Measurements from ENCODE around the gene LRRC36.
"Not testable (repeated sequence)": the region's sequence is repeated elsewhere in the genome, so short reads cannot be mapped to it uniquely, and the experiment has no call there.

LRRC36 gene

DNA sequence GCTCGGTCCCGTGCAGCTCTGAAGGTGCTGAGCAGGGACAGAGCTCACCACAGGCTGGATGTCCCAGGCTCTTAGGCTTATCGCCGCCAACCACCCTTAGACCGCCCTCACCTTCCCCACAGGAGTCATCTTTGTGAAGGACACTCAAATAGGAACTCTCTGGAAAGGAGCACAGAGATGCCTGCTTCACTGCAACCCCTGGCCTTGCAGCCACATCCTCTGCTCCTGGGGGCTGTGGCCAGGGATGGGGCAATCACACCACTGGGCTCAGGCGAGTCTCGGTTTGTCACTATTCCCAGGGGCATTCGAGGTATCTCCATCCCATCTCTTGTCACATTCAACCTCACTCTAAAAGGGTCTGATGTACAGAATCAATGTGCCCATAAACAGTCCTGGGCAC lies 78.7 kb downstream of the LRRC36 start:
- no peak for FAIRE-seq

DNA sequence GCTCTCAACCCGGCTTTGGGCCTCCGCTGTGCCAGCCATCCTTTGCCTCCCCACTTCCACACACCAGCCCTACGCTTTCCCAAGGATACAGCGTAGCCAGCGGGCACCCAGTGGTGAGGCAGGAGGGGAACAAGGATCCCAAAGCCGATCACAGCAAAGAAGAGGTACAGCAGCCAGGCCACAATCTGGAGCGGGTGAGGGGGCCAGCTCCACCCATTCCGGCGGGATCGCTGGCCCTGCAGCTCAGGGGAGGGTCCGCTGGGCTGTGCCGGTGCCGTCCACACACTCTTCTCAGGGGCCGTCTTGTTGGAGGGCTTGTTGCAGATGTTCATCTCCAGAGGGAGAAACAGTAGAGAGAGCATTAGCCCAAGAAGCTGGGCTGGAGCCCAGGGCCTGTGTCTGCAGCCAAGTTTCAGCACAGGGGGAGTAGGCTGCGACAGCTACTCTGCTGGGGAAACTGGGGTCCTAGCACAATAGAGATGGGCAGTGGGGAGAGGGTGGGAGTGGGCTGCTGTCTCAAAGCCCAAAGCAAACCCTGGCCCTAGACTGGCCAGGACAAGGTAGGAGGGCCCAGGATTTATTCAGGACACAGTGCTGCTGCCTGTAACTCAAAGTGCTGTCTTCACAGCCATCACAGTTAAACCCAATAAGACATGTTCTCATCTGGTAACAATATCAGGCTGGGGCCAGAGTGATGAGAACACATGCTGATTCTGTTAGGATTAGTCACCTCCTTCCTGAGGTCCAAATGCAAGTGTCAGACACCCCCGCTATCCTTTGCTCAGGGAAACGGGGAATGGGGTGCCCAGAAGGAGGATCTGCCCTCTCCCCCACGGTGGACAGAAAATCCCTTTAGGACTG lies 79.7 kb downstream of the LRRC36 start:
- no peak for FAIRE-seq

DNA sequence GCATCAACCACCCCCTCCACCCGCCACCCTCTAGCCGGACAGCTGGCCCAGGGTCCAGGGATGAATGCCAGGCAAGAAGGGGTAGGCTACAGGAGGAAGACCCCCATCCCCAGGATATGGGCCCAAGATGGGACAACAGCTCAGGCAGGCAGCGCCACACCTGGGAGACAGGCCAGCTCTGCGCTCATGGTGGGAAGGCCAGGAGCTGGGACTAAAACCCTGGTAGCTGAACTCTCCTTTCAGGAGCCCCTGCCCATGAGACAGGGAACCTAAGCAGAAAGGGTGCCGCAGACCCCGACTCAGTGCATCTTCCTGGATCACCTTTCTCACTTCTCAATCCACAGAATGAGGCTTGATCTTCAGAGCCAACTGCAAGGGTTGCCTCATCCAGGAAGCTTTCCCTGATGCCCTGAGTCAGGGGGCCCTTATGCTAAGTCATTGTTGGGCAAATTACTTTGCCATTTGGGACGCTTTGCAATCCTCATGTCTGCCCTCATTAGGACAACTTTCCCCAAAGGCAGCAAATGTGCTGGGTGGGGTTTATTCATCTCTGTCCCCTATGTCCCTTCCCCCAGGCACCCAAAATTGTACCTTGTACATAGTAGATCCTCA lies 80.7 kb downstream of the LRRC36 start:
- FAIRE-seq: no peak

DNA sequence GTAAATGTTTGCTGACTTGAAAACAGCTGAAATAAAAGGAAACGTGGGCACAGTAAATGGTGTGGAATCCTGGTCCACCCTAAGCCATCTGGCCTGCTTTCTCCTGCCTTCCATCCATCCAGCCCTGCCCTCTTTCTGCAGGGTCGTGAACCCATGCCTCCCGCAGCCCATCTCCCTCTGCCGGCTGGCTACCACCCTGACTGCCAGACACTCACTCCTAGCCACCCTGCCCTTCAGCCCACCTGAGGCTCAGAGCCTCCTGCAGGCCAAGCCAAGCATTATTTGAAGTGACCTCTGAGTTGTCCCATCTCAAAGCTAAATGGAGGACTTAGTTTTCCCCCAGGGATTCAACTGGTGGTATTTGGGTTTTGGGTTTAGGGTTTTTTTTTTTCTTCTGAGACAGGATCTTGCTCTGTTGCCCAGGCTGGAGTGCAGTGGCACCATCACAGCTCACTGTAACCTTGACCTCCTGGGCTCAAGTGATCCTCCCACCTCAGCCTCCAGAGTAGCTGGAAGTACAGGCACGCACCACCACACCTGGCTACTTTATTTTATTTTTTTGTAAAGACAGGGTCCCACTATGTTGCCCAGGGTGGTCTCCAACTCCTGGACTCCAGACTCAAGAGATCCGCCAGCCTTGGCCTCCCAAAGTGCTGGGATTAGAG lies 81.3 kb downstream of the LRRC36 start:
- no peak for FAIRE-seq

DNA sequence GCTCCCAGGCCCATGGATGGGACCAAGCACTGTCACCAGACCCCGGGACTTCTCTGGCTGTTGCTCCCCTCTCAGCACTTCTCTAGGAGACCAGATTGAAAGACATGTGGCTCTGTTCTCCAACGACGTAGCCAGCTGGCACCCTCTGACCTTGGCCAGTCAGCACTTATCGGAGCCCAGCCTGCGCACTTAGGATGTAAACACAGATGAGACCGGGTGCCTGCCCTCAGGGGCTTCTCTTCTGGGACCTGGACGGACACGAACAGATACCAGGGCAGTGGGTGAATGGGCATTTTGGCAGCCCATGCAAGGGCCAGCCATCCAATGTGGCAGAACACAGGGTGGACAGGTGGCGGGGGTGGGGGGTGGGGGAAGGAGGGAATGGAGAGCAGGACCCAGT lies 83.0 kb downstream of the LRRC36 start:
- no peak for FAIRE-seq

DNA sequence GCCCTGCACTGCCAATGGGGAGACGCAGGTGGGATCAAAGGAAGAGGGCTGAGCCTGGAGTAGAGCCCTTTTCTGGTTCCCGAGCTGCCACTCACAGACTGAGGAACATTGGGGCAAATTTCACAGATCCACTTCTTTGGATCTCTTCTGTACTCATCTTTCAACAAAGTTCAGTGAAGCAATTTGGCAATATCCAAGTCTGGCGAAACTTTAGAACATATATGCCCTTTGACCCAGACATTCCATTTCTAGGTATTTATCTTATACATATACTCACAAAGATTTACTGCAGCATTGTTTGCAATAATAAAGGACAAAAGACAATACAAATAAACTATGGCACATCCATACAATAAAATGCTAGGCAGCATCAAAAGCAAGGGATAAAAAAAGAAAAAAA lies 84.7 kb downstream of the LRRC36 start:
- FAIRE-seq: no peak

DNA sequence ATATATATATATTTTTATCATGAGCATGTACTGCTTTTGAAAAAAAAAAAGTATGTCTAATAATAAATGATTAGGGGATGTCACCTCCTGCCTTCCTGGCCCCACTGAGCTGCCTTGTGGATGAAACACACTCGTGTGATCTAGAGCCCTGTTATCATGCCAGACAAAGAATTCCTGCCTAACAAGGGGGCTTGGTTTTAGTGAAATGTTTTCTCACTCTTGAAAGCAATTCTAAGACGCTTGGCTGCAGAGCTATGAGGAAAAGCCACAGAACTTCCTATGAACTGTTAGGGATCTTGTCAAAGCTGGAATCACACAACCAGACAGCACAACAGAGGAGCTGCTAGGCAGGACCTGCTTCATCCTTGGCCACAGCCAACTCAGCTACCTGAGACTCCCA lies 85.7 kb downstream of the LRRC36 start:
- FAIRE-seq: no peak

DNA sequence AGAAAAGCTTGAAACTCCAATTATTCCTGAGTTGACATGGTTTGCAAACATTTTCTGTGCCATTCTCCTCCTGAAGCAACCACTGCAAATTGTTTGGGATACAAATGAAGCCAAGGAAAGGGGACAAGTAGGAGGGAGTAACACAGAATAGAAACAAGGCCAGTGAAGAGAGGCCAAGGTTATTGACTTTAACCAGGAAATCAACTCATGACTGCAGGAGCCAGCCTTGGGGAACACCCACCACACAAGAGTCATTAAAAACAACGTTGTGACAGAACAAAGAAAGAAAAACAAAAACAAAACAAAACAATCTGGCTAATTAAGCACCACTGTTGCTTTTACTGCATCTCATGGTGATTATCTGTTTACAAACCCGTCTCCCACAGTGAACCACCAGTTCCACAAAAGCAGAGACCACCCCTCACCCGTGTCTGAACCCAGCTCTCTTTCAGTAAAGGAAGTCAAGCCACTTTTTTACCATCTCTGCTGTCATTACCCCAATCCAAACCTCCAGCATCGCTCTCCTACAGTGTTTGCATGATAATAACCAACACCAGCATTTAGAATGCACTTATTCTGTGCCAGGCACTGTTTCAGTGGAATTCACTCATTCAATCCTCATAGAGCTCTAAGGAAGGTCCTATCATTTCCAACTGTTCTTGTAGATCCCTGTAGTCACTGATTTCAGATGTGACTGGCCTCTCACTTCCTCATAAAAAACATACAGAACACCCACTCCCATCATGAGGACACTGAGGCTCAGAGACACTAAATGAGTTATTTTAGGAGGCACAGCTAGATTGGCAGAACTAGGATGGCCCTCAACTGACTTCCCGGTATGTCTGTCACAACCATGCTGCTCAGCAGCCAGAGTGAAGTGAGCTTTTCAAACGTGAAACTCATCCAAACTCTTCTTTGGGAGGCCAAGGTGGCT lies 87.6 kb downstream of the LRRC36 start:
- no peak for FAIRE-seq

DNA sequence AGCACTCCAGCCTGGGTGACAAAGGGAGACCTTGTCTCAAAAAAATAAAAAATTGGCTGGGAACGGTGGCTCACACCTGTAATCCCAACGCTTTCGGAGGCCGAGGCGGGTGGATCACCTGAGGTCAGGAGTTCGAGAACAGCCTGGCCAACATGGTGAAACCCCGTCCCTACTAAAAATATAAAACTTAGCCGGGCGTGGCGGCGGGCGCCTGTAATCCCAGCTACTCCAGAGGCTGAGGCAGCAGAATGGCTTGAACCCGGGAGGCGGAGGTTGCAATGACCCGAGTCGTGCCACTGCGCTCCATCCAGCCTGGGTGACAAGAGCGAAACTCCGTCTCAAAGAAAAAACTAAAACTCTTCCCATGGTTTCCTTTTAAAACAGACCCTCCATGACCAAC lies 88.8 kb downstream of the LRRC36 start:
- not testable (repeated sequence) for FAIRE-seq

DNA sequence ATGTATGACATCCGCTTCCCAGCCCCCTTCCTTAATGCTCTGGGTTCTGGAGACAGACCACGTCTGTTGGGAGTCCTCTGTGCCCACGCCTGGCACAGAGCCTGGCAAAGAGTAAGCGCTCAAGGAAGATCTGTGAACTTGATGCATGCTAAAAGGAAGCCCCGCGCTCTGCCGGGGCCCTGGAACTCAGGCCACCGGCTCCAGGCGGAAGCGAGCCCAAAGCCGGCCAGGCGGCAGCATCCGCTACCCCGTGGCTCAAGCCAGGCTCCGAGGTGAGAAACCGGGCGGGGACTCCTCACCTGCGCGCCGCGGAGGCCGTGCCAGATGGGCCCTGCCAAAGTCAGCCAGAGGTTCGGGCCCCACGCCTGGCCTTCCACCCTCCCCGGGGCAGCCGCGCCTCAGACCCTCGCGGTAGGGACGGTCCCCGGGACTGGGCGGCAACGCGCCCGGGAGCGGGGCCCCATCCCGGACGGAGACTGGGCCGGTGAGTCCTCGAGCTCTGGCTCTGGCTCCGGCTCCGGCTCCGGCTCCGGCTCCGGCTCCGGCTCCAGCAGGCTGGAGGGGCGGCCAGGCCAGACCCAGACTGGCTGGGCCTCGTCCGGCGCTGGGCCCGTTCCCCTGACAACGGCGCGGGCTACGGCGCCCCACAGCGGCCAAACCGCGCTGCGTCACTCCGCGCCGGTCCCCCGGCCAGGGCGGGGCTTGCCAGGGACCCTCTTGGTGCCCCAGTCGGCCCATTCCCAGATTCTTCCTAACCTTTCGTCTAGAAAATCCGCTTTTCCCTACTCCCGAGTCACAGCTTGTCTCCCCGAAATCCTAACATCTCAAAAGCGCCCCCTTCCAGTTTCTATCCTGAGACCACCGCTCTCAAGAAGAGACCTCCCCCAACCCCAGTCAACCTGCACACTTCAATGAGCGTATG lies 89.5 kb downstream of the LRRC36 start, which contains the start of gene ZDHHC1:
TSS of gene ZDHHC1 (minus strand) at position 606 of the 922 bp plus-strand sequence. CDS start 8,702 bp downstream, outside the sequence.
- no peak for FAIRE-seq

DNA sequence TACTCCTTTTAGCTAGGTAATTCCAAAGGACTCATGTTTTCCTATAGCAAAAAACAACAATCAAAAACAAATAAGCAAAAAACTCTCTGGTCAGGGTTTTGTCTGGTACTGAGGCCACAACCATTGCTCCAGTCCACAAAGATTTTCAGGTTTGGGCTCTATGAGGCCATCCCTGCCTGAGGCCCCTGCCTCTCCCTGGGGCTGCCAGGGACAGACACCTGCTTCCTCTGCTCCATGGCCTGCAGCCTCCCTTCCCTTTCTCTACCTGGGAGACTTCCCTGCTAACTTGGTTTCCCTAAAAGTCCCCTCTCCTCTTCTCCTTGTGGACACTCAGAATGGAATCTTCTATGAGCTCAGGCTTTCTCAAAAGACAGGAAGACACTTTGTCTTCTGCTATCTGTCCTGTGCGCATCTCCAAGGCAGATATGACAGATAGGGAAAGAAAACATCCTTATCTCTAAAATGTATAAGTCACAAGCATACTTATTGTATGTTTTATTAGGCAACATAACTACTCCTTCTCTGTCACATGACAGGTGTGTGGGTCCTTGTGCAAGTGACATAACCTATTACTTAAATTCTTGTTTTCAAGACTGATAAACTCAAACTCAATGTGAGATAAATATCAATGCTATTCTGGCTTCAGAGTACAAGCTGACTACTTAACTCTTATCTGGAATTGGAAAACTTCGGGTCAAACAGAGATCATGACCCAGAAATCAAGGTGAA lies 90.9 kb downstream of the LRRC36 start:
- FAIRE-seq: no peak

DNA sequence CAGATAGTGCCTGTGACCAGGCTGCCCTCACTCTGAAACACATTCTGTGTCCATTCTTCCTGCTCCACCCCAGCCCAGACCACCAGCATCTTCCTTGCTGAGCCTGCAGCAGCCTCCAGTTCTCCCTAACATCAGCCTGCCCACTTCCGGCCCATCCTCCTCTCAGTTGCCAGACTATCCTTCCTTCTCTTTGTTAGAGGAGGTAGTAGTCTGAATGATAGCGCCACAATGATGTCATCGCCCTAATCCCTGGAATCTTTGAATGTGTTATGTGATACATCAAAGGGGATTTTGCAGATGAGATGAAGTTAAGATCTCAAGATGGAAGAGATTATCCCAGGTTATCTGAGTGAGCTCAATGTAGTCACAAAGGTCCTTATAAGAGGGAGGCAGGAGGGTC lies 92.9 kb downstream of the LRRC36 start:
- no peak for FAIRE-seq

DNA sequence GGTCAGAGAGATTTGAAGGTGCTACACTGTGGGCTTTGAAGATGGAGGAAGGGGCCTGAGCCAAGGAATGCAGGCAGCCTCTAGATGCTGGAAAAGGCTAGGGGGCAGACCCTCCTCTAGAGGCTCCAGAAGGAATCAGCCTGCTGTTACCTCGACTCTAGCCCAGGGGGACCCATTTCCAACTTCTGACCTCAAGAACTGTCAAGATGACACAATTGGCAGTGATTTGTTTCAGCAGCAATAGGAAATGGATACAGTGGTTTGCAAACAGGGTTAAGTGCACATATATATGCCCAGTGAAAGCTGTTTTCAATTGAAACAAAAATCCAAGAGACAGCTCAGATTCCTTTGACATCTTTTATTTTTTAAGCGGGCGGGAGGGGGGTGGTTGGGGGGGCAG lies 93.3 kb downstream of the LRRC36 start:
- no peak for FAIRE-seq

DNA sequence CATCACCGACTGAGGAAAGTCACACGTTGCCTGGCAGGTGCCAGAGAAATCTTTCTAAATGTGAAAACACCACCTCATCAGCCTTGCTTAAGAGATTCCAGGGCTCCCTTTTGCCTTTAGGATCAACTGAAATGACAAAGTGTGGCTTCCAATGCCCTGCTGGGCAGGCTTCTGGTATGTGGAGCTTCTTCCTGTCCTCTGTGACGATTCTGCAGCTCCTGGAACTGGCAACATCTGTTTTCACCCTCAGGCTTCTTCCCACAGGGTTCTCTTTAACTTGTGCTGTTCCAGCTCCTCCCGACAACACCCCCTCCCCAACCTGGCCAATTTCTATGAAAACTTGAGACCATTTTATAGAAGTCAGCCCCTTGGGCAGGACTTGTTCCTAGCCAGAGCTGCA lies 94.4 kb downstream of the LRRC36 start:
- FAIRE-seq: no peak

DNA sequence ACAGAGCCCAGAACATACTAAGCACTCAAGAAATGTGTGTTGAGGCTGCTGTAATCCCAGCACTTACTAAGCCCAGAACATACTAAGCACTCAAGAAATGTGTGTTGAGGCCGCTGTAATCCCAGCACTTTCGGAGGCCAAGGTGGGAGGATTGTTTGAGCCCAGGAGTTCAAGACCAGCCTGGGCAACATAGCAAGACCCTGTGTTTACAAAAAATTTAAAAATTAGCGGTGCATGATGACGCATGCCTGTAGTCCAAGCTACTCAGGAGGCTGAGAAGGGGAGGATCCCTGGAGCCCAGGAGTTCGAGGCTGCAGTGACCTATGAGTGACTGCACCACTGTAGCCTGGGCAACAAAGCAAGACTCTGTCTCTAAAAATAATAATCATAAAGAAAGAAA lies 96.4 kb downstream of the LRRC36 start:
- FAIRE-seq: no peak

DNA sequence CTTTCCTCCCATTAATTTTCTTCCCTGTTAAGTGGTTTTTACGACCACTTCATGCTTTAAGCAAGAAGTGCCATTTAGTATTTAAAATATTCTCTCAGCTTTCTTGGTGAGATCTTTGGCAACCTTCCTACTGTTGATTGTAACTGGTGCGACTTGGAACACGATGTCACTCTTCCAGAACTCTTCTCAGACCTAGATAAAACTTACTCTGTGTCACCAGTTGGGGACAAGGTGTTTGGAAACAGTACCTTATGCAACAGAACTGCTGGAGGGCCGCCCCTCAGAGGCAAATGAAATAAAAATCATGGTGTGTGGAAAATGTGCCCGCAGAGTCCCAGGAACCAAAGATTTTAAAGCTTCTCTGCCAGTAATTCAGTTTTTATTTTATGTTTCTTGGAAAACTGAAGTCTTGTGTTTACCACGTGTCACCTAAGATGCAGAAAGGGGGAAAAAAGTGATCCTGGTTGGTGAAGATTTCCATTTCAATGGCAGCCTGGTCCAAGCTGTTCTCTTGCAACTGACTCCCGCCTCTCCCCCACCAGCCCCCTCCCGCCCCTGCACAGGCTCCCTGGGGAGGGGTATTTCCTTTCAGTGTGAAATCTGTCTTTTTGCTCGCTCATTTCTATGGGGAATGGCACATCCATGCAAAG lies 97.1 kb downstream of the LRRC36 start:
- FAIRE-seq: no peak

DNA sequence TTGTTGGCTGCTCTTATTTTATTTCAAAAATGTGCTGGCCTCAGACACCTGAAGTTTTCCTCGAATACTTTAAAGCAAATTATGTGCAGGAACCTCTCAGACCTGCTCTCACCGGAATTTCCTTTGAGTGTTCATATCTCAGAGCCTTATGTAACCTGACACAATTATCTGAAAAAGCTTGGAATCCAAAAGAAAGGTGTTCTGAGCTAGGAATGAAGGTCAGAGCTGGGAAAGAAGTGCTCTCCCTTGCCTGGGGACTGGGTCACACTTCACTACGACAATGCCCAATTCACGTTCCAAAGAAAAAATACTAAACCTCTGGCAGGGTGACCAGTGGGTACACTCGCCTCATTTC lies 97.6 kb downstream of the LRRC36 start:
- FAIRE-seq: no peak

DNA sequence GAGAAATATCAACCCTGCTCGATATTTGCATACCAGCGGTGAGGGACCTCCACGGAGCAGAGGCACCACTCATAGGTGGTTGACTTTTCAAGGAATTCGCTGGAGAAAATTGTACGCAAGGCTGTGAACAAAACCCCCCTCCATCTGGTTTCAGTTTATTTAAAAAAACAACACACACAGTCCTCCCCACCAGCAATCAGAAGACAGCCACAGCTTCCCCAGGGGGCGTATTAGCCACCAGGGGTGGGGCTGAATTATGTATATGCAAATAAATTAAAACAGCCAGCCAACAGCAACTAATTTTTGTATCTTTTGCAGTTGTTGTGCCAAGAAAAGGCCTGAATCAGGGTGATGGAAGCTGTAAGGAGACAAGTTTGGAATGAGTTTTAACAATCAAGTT lies 98.4 kb downstream of the LRRC36 start:
- no peak for FAIRE-seq

DNA sequence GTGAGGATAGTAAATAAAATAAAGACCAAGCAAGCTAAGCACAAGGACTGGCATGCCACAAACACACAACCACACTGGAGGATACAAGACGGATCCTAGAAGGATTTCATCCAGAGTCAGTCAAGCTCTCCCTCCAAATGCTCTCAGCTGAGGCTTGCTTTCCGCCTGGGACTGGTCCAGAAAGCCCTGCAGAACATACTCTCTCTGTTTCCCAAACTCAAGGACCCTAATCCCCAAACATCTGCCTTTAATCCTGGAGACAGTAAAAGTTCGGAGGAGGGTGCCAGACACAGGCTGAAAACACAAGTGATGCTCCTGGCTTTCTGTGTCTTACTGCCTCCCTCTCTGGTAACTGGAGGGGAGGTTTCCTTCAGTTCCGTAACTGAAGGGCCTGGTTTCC lies 99.0 kb downstream of the LRRC36 start:
- no peak for FAIRE-seq

DNA sequence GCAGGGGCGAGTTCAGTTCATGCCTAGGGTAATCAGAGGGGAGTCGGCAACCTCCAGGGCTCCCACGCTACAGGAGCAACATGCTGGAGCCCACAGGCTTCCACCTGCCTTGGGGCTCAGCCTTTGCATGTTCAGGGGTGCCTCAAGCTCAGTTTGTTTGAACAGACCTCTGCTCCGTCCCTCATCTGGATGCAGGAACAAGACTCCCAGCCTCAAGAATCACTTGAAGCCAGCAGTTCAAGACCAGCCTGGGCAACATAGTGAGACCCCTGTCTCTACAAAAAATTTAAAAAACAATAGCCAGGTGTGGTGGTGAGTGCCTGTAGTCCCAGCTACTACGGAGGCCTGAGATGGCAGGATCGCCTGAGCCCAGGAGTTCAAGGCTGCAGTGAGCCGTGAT lies 99.4 kb downstream of the LRRC36 start:
- FAIRE-seq: no peak

DNA sequence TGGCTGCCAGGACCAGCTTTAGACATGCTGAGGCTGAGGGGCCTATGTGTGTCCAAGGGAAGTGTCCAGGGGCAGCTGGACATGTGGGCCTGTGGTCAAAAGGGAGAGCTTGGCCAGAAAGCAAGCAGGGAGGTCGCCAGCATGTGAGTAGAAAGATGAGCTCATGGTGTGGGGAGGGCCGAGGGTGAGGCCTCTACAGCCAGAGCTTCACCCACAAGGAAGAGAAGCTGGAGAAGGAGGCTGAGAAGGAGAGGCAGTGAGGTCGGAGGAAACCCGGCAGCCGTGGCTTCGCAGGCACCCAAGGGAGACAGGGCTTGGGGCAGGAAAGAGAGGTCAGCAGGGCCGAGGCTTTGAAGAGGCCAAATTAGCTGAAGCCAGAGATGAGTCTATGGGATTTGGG lies 100.3 kb downstream of the LRRC36 start:
- no peak for FAIRE-seq
